GM19351 (cell line): ENCODE measurements around the gene ZNF207.
A peak's percentile ranks its signal among the peaks of the same experiment; 100 is the strongest.
"Not testable (repeated sequence)": the region's sequence is repeated elsewhere in the genome, so short reads cannot be mapped to it uniquely, and the experiment has no call there.

Experiments used
- ATAC-seq: cut with Tn5 transposase; IDR thresholded peaks from one replicate; pipeline ENCODE4 v1.9.1; 2021; ENCODE audit warnings: mild to moderate bottlenecking, moderate library complexity; ENCODE audit not compliant: unreplicated experiment

The ZNF207 gene

GRCh38 chr17:32349854-32350665, at the start of gene ZNF207:
Gene ZNF207 (plus strand): TSS chr17:32350157. CDS start chr17:32350286, 129 bp downstream.
- ATAC-seq = peak; percentile 91

GRCh38 chr17:32302037-32302436, 47.9 kb upstream of the ZNF207 start:
- ATAC-seq = no peak

GRCh38 chr17:32302860-32303649, 46.9 kb upstream of the ZNF207 start:
- no peak for ATAC-seq

GRCh38 chr17:32303781-32304288, 46.1 kb upstream of the ZNF207 start:
- no peak for ATAC-seq

- no peak for ATAC-seq
Measured at GRCh38 chr17:32305049-32305448, 44.9 kb upstream of the ZNF207 start.

GRCh38 chr17:32307658-32308057, 42.3 kb upstream of the ZNF207 start:
- no peak for ATAC-seq

GRCh38 chr17:32311028-32311536, 38.9 kb upstream of the ZNF207 start:
- ATAC-seq = no peak

- ATAC-seq = no peak
Measured at GRCh38 chr17:32314636-32315035, 35.3 kb upstream of the ZNF207 start.

- ATAC-seq = no peak
Measured at GRCh38 chr17:32315171-32315570, 34.8 kb upstream of the ZNF207 start.

GRCh38 chr17:32316653-32317052, 33.3 kb upstream of the ZNF207 start:
- ATAC-seq = not testable (repeated sequence)

GRCh38 chr17:32317353-32317752, 32.6 kb upstream of the ZNF207 start:
- ATAC-seq = no peak

GRCh38 chr17:32318071-32318470, 31.9 kb upstream of the ZNF207 start:
- no peak for ATAC-seq

GRCh38 chr17:32319548-32319905, 30.4 kb upstream of the ZNF207 start:
- ATAC-seq = no peak

- ATAC-seq = not testable (repeated sequence)
Measured at GRCh38 chr17:32320080-32320479, 29.9 kb upstream of the ZNF207 start.

- no peak for ATAC-seq
Measured at GRCh38 chr17:32320847-32321246, 29.1 kb upstream of the ZNF207 start.

GRCh38 chr17:32323046-32323445, 26.9 kb upstream of the ZNF207 start:
- ATAC-seq = no peak

GRCh38 chr17:32323811-32324491, 26.0 kb upstream of the ZNF207 start:
- no peak for ATAC-seq

GRCh38 chr17:32327911-32328310, 22.0 kb upstream of the ZNF207 start:
- no peak for ATAC-seq

- ATAC-seq = no peak
Measured at GRCh38 chr17:32330147-32330546, 19.8 kb upstream of the ZNF207 start.

GRCh38 chr17:32331243-32332040, 18.5 kb upstream of the ZNF207 start:
- ATAC-seq = no peak
